SH-SY5Y (cell line): ENCODE measurements around the gene LRRN3.

Source experiments
- GATA2 ChIP-seq: IDR thresholded peaks from 2 replicates; pipeline ENCODE4 v1.6.1; 2011; ENCODE audit warnings: mild to moderate bottlenecking, low read depth, low read length
- GATA3 ChIP-seq: IDR thresholded peaks from 2 replicates; pipeline ENCODE4 v1.6.1; 2011; ENCODE audit warnings: low read depth, mild to moderate bottlenecking, low read length, moderate library complexity

DNA sequence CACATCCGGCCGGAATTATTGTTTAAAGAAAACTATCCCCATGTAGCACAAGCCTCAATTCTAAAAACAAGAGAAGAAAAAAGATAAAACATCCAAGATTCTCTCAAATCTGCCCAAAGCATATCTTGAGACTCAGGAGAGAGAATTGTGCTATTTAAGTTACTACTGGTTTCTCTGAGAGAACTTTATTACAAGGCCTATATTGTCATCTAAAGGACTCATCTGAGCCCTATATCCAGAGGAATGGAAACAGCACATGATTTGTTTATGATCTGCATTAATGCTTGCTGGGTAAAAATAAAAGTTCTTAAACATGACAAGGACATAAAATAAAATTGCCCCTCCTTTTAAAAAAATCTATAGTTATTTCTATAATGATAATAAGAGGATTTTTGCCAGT is 25.0 kb downstream of the LRRN3 start:
- TF ChIP-seq GATA2 (no peak), GATA3 (no peak)
